HG03280 (cell line): ENCODE data around the gene AK9.

Source experiments
- ATAC-seq: cut with Tn5 transposase; IDR thresholded peaks from one replicate; pipeline ENCODE4 v1.9.1; 2021; ENCODE audit warnings: mild to moderate bottlenecking, moderate library complexity; ENCODE audit not compliant: unreplicated experiment

Gene AK9

GRCh38 chr6:109515781-109516409, 175.1 kb downstream of the AK9 start:
- ATAC-seq, result no peak

GRCh38 chr6:109514946-109515345, 176.1 kb downstream of the AK9 start:
- no peak for ATAC-seq

GRCh38 chr6:109513571-109514071, 177.4 kb downstream of the AK9 start:
- no peak for ATAC-seq

GRCh38 chr6:109512271-109512817, 178.7 kb downstream of the AK9 start:
- ATAC-seq, result no peak

DNA sequence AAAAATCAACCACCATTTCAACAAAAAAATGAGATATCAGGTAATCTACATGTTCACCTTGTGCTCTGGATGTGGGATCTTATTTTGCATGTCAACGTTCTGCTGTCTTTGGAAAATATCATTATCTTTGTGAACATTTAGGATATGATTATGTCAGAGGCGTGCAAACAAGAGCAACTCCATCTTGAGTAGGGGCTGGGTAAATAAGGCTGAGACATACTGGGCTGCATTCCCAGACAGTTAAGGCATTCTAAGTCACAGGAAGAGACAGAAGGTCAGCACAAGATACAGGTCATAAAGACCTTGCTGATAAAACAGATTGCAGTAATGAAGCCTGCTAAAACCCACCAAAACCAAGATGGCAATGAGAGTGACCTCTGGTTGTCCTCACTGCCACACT, 179.2 kb downstream of the AK9 start:
- ATAC-seq, result no peak

- no peak for ATAC-seq
Observed at GRCh38 chr6:109510358-109510757, 180.6 kb downstream of the AK9 start.

DNA sequence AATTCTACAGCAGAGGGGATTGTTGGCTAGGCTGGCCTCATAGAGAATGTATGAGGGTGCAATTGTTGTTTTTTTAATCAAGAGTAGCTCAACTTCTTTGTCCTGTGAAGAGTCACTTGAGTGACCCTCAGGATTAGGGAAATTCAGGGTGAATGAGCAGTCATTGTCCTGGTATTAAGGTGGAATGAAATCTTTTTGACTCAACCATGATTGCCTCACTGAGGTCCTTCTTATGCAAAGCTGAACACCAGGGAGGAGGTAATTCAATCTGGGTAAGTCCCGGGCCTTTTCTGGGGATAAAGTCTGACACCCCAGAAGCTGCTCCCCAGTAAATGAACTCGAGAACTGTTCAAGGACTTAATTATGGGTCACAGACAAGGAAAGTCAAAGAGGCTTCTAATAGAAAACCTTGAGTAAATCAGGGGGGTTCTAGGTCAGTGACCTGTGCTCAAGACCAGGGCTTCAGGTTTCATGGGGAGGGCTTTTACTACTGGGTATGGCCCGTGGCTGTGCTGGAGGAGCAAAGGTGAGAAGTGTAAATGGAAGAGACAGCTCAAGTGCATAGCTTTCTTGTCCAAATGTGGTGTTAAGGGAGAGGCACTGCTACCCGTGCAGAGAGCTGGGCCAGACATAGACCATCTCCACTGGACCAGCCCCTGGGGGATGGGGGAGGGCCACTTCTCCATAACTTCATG, 182.7 kb downstream of the AK9 start:
- no peak for ATAC-seq

DNA sequence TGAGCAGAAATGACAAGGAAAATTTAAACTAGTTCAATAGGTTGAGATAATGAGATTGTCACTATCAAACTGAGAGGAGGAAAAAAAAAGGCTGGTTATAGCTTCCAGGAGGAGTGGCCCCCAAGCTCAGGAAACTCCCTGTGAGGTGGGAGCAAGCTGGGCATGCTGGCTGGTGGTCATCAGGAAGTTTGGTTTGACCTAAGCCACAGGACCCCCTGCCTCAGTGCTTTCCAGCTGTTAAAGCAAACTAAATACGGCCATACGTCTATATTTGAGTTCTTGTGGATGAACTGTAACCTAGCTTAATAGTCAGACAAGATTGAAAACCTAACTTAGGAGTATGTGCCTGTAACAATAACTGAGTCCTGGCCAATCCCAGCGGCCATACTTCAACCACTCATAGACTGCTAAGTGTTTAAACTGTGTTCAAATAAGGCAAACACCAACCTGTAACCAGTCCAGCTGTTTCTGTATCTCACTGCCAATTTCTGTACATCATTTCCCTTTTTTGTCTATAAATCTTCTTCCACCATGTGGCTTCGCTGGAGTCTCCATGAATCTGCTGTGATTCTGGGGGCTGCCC, 183.4 kb downstream of the AK9 start:
- ATAC-seq, result no peak

GRCh38 chr6:109506841-109507240, 184.2 kb downstream of the AK9 start:
- no peak for ATAC-seq

- no peak for ATAC-seq
Observed at GRCh38 chr6:109506314-109506713, 184.7 kb downstream of the AK9 start.

DNA sequence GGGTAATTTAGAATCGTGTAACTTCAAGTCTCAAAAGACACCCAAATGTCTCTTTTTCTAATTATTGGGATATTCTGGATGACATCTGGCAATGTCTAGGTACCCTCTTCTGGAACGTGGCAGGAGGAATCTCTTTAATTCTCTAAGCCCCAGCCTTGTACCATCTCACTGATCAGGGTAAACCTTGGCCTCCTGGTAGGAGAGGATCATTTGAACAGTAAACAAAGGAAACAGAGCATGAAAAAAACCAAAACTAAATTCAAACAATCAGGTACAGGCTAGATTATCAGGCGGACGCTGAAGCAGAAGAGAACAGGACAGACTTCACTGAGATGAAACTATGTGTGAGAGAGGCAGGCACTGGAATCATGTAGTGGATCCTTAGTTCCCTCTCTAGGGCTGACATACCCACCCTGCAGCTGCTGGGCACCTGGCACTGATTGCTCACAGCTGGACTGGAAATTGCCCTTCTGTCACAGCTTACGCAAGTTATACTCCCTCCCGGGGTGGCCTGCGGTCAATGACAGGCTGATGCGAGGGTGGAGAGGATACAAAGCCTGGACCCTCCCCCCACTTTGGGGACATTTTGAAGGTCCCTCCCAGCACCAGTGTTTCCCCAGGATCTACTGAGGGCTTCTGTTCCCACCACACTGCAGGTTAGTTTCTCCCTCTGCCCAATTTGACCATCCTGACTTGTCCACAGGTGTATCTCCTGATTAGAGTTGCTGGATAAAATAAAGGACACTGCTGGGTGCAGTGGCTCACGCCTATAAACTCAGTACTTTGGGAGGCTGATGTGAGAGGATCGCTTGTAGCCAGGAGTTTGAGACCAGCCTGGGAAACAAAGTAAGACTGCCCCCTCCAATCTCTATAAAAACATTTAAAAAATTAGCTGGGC, 187.4 kb downstream of the AK9 start:
- no peak for ATAC-seq

- no peak for ATAC-seq
Observed at GRCh38 chr6:109498936-109499335, 192.1 kb downstream of the AK9 start.

DNA sequence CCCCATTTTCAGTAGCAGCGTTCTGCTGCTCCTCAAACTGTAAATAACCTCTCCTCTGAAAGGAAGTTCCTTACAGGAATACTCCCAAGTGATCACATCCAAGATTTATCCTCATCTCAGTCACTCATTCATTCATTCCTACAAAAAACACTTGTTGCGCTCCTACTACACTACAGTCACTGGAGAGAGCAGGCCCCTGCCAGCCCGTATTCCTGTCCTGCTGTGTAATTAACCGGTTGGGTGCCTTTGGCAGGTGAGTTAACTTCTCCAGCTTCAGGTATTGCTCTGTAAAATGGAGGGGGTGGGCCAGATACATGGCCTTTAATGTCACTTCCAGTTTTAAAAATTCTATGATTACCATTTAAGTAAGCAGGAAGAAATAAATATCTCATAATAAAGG, 192.9 kb downstream of the AK9 start:
- ATAC-seq, result no peak

- ATAC-seq, result no peak
Observed at GRCh38 chr6:109496036-109496772, 194.8 kb downstream of the AK9 start.

DNA sequence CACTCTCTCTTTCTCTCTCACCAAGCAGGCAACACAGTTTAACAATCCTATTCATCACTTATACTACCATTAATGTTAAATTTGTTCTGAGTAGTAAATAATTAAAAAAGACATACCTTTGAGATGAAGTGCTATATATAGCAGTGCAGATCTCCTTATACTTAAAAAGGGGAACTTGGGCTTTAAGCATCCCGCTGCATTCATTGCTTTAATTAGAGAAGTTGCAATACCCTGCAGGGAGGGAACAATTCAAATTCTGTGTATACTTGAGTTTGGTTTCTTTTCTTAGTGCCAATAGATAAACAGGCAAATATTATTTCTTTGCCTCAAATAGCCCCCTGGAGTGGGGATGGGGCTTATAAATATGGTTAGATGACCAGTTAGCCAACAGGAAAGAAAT, 197.1 kb downstream of the AK9 start:
- ATAC-seq, result no peak

DNA sequence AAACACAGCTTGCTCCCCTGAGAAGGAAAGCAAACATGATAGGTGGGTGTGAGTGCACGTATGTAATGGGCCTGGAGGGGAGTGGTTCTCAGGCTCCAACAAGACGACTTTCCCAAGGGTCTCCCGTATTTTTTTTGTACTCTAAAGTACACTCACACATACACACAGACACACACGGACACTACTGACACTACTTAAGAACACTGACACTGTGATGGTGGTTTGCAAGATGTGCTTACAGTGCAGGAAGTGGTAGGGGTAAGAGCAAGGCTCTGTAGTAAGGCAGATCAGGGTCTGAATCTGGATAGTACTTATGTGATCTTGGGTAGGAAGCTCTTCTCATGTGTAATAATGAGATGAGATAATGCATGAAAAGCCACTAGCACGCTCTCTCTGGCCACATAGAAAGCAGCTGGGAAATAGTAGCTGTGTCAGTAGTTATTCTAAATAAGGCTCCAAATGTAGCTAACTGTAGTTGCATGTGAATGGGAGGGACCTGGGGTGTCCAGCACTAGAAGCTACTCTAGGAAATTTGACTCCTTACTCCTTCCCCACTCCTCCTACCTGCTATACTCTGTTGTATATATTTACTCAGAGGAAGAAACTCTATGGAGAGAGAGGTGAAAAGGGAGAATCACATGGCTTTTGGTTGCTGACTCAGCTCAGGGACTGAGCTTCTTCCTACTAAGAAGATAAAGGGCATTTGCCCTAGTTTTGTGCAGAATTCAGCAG, 199.6 kb downstream of the AK9 start:
- no peak for ATAC-seq

- ATAC-seq, result no peak
Observed at GRCh38 chr6:109490713-109491112, 200.3 kb downstream of the AK9 start.

DNA sequence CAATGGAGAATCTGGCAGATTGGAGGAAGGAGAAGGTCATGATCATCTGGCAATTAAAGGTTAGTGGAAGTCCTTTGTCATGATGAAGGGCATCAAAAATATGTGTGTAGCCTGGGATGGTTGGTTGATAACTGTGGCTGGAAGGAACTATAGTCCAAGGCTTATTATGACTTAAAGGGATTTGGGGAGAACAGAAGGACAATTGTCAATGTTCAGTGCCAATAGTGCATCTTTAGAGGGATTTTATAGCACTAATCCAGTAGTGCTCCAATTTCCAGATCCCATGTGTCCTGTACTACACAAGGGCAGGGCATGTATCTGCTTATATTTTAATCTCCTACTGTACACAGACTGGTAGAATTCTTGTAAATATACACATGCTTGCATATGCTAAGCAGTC, 203.0 kb downstream of the AK9 start:
- ATAC-seq, result no peak

GRCh38 chr6:109486068-109486467, 204.9 kb downstream of the AK9 start:
- ATAC-seq, result no peak
